K562 (cell line): ENCODE data around the gene KBTBD2. TPM values are rescaled to one million over a fixed set of nuclear protein-coding genes. Genes with fewer than 3 reads are reported as not detected.

Experiments used
- C11orf30 ChIP-seq: fragments of 450-650 bp; IDR thresholded peaks from 2 replicates; pipeline ENCODE4 v1.6.1; 2016; ENCODE audit warnings: low read depth, mild to moderate bottlenecking
- CUX1 ChIP-seq: fragments of 200-800 bp; sonication (Bioruptor generic); IDR thresholded peaks from 2 replicates; pipeline ENCODE4 v1.6.1; 2016; ENCODE audit warnings: missing genetic modification characterization, missing compliant biosample characterization
- EP400 ChIP-seq: fragments of 450-650 bp; IDR thresholded peaks from 2 replicates; pipeline ENCODE4 v1.6.1; 2017; ENCODE audit warnings: antibody characterized with exemption, mild to moderate bottlenecking, moderate library complexity
- HINFP ChIP-seq: fragments of 450-650 bp; conservative IDR thresholded peaks from 2 replicates; pipeline ENCODE4 v1.6.1; 2016; ENCODE audit warnings: missing genetic modification characterization, low read depth, mild to moderate bottlenecking, control low read depth, missing compliant biosample characterization
- HMBOX1 ChIP-seq: sonication (generic); IDR thresholded peaks from 2 replicates; pipeline ENCODE4 v1.6.1; 2016
- PKNOX1 ChIP-seq: fragments of 450-650 bp; IDR thresholded peaks from 2 replicates; pipeline ENCODE4 v1.6.1; 2016
- SMARCE1 ChIP-seq: fragments of 450-650 bp; IDR thresholded peaks from 2 replicates; pipeline ENCODE4 v1.7.1; 2016; ENCODE audit warnings: mild to moderate bottlenecking
- ZEB2 ChIP-seq: fragments of 450-650 bp; IDR thresholded peaks from 2 replicates; pipeline ENCODE4 v1.6.1; 2016
- ZNF318 ChIP-seq, 2 experiments: fragments of 450-650 bp; IDR thresholded peaks; 2 replicates each; pipeline ENCODE4 v1.6.1; 2016; ENCODE audit warnings: mild to moderate bottlenecking in 2 of 2, borderline replicate concordance in 1 of 2, low read depth in 1 of 2, moderate library complexity in 1 of 2
- polyA plus RNA-seq, 8 experiments: library from polyadenylated mRNA; depleted of rRNA in 4 of 8; stranded (reverse) in 5 of 8; unstranded in 3 of 8; fragments of >200 nt; fragmentation: Nextera tagmentation in 2 of 8; fragmentation: Illumina TruSeq in 1 of 8; extraction: Ambion mirVana in 2 of 8; extraction: Trizol in 1 of 8; gene quantifications; 2 replicates each; pipeline versions ENCODE4 v1.2.1 to v1.2.3, GENCODE V29; 2011 to 2014; ENCODE audit warnings: inconsistent platforms in 1 of 8, missing spikeins in 1 of 8
- total RNA-seq, 7 experiments: library from RNA; depleted of rRNA in 6 of 7; stranded (reverse); fragments of >200 nt in 6 of 7; fragmentation: Illumina TruSeq in 2 of 7; extraction: Trizol in 2 of 7; gene quantifications; 2 replicates each; pipeline versions ENCODE4 v1.2.1 to v1.2.3, GENCODE V29; 2011 to 2021; ENCODE audit warnings: low replicate concordance in 1 of 7

The KBTBD2 gene
- total and polyA plus RNA-seq, 9 of the 15 experiments (the other 6 are each of a cell fraction or from before 2014, with no cell fraction given): 22.8 to 62.2 (median 30.8) TPM

GRCh38 chr7:32879460-32879859 lies 12.1 kb downstream of the KBTBD2 start (continued):
- TF ChIP-seq HINFP (tag) (no peak), EP400 (peak; percentile 28; the same call in 1 of the 2 replicates), CUX1 (CRISPR knock-in tag) (peak; percentile 93), C11orf30 (peak; percentile 89), ZNF318 (IDR thresholded peaks at IDR 0.05; ENCODE audit: borderline replicate concordance in 1 of 2, low read depth in 1 of 2) (no peak), ZEB2 (0 out of 2 replicates have a peak, but pooled peaks have one; percentile 37), PKNOX1 (peak; percentile 92), HMBOX1 (peak; percentile 89), SMARCE1 (peak; percentile 87)
